DMS153 treated with DMSO at 0.1 percent for 48 hours (cell line): ENCODE measurements around the gene NPVF.

Experiments used
- DNase-seq: peaks from one replicate; lab custom pipeline; 2025; ENCODE audit not compliant: unreplicated experiment; lab: John Stamatoyannopoulos, UW

Gene NPVF

DNA sequence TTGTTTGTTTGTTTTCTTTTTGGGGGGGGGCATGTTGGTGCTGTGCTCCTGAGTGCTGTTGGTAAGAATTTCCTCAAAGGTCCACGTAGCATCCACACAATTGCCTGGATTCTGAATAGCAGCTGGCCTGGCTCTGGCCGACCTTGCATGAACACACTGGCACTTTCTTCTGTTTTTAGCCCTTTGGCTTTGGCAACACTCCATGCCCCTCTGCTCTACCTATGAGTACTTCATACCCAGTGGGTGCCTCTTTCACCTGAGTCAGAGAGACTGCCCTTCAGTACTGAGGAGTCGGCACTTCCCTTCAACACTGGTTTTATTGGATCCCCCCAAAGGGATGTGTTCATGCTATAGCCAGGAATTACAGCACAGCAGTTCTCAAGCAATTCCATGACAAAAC, 7.2 kb upstream of the NPVF start:
- no peak for DNase-seq

DNA sequence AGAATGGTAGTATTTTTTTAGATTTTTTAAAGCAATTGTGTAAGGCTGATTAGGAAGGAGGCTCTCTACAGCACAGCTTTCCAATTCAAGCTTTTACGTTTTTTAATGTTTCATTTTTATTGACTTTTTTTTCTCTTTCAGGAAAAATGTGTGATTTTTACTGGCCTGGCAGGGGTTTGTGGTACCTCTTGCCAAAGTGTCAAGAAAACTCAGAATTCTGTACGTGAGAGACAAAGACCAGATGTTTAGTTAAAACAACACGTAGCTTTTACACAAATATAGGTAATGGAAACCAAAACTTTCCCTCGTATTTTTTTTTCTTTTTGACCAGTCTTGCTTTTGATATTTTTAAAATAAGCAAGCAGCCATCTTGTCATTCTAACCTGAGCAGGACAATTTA, 6.0 kb upstream of the NPVF start:
- no peak for DNase-seq

DNA sequence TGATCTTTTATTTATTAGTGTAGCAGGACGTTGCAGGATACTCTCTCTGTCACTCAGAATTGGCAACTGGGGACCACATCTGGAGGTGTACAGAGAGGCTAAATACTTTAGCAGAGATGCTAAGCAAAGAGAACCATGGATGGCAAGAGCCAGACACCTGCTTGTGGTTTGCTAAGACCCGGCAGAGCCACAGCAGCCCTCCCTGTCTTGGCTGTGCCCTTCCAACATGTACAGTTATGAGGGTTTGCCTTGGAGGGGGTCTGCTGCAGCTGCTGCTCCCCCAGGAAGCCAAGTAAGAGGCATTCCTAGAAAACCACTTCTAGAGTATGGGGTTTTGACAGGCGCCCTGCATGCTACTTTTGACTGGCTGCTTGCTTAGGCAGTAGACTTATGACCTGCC, 5.1 kb downstream of the NPVF start:
- no peak for DNase-seq

DNA sequence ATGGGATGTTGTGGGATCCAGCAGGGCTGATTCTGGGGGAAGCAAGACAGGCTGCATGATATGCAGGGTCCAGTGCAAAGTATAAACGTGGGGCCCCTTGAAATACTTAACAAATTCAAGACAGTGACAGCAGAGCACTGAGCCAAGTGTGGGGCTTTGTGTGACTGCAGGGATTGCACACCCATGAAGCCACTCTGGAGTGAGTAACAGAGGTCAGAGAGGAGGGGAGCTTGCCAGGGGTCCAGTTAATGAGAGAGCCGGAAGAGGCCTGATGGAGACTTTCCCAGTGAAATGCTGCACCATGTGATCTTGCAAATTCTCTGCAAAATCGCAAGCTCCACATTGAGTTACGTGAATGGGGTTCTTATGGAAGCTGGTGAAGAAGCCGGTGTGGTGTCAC, 5.6 kb downstream of the NPVF start:
- DNase-seq: no peak

DNA sequence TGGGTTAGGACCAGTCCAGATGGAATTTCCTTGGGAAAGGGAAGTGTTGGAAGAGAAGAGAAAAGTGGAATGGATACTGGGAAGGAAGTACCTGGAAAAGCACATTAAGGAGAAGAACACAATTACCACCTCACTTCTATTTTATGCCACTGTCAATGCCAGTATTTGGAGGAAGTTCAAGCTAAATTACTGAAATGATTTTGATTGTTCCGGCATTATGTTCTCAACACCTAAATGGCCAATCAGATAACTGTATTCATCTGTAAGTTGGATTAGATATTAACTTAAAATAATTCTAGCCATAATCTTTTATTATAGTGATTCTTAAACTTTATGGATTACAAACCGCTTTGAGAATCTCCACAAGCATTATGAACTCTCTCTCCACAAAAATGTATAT, 7.3 kb downstream of the NPVF start:
- no peak for DNase-seq

DNA sequence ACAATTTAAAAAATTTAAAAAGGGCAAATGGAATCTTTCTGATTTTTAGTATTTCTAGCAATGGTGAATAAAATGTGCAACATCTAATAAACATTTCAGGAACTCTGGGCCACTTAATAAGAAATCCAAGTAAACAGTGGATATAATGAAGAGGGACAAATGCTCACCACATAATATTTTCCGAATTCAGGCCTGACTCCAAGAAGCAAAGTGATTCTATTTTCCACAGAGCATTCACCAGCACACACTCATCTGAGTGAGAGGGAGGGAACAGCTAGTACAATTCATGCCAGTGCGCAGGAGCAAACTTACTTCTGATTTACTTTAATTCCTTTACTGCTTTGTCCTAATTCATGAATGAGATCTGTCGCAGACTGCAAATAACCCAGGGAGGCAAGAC, 10.1 kb downstream of the NPVF start:
- no peak for DNase-seq

DNA sequence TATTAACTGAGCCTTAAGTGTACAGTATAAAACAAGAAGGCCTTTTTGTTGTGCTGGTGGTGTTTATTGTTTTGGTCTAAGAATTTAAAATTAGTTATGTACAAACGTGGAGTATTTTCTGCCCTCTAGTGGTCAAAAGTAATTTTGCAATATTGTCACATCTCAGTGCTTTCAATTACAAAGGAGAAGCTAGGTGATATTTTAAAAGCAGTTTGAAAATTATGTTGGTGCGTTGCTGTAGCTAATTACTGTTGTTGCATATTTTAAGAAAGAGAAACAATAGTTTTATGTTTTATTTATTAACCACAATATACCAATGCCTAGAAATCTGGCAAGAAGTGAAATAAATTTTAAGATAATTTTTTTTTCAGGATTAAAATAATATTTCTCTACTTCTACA, 11.4 kb downstream of the NPVF start:
- peak; percentile 81 for DNase-seq

DNA sequence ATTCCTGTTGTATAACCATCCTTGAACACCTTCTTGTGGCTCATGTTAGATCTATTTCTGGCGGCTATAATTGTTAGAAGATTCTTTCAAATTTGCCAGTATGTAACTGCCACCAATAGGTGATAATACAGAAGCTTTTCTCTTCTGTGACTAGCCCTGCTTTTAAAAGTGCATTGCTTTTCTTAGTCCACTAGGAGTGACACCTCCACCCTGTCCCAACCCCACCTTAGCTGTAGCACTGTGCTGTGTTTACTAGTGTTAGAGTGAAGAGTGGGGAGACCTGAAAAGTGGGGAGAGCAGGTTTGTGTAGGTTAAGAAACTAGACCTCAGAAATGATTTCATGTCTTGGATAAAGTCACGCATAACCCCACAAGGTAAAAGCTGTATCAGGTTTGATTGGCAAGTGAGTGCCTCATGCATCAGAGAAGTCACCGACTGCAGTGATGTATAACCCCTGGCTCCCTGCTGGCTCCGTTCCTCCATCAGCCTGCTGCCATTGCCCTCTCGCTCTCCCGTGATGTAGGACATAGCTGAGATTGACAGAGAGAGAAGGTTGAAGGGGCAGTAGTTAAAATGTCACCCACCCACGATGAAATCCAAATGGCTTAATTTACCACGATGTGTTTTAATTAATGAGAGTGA, 12.5 kb downstream of the NPVF start:
- no peak for DNase-seq

DNA sequence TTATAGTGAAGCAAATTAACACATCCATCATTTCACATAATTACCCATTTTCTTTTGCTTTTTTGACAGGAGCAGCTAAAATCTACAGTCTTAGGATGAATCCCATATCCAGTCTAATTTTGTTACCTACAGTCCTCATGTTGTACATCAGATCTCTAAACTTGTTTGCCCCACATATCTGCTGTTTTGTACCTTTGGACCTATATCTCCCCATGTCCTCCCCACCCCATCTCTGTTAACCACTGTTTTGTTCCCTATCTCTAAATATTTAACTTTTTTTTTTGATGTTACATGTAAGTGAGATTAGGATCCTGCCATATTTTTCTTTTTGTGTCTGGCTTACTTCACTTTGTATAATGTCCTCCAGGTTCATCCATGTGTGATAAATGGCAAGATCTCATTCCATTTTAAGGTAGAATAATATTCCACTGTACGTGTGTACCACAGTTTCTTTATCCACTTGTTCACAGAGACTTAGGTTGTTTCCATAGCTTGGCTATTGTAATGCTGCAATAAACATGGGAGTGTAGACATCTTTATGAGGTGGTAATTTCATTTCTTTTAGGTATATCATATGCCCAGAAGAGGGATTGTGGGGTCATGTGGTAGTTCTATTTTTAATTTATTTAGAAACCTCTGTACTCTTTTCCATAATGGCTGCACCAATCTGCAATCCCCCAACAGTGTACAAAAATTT, 19.6 kb downstream of the NPVF start:
- DNase-seq: no peak

DNA sequence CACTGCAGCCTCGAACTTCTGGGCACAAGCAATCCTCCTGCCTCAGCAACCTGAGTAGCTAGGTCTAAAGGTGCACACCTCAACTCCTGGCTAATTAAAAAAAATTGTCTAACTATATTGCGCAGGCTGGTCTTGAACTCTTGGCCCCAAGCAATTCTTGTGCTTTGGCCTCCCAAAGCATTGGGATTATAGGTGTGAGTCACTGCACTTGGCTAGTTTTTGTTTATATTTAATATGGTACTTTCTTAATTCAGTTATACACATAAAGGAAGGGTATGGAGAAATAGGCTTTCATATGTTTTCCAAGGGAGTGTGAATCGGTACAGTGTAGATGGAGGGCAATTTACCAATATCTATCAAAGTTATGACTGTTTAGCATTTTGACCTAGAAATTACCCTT, 20.4 kb downstream of the NPVF start:
- DNase-seq: no peak

DNA sequence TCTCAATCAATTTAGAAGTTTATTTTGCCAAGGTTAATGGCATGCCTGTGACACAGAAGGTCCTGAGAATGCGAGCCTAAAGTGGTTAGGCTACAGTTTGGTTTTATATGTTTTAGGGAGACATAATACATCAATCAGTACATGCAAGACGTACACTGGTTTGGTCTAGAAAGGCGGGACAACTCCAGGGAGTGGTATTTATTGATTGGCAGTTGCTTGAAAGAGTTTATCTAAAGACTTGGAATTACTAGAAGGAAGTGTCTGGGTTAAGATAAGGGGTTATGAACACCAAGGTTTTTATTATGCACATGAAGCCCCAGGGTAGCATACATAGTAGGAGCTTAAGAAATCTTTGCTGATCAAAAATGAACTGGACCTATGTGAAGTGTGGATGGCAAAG, 21.5 kb downstream of the NPVF start:
- no peak for DNase-seq

DNA sequence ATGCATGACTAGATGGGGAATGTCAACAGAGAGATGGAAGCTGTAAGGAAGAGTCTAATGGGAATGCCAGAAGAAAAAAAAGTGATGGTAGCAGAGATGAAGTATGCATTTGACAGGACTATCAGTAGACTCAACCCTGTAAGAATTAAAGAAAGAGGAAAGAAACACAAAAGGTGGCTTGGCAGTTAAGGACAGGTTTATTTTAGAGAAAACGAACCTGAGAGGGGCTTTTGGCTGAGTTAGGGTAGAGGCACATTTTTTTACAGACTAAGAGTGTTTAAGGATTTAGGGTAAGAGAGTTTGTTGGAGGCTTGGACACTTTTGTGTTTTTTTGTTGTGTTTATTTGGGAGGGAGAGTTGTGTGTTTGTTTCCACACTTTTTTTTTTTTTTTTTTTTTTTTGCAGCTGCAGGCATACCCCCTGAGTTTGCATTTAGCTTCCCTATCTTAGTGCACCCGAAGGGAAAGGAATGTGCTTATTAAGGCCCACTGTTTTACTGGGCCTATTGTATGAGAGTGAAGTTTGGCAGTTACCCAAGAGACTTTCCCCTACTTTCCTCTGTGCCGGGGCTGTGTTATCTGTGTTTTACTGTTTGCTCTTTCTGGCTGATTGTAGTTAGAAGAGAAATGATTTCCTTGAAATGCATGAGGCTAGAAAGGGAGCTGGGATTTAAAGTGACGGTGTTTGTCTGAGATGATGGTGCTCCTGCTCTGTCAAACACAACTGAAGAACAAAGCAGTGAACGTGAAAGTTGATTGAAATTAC, 32.0 kb downstream of the NPVF start:
- DNase-seq: no peak

DNA sequence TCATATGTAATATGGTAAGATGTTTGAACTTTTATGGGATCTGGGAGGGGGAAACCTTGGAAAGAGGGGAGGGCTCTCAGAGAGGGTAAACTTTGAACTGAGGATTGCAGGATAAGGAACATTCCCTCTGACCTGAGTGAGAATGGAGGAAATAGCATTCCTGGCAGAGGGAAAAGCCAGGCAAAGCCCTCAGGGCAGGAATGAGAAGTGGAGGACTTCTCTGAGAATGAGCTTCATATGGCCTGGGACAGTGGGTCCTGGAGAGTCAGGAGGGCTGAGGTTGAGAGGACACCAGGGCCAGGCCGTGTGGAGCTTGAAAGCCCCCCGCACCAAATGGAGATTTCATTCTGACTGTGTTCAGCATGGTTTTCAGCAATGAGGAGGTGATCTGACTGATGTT, 34.2 kb downstream of the NPVF start:
- DNase-seq: no peak

DNA sequence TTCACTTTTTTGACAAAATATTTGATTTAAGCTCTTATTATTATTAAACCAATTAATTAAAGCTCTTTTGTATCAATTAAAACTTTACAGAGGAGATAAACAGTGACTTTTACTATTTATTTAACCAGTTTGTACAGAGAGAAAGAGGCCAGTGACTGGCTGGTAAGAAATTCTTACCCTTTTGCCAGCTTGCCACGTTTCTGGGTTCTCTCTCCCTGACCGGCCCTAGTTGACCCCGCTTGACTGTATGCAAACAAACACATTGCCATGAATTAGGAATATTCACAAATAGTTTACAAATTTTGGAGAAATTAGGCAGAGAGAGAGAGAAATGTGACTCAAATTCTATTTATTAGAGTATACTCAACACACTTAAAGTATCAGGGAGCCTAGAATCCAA, 36.2 kb downstream of the NPVF start:
- no peak for DNase-seq

DNA sequence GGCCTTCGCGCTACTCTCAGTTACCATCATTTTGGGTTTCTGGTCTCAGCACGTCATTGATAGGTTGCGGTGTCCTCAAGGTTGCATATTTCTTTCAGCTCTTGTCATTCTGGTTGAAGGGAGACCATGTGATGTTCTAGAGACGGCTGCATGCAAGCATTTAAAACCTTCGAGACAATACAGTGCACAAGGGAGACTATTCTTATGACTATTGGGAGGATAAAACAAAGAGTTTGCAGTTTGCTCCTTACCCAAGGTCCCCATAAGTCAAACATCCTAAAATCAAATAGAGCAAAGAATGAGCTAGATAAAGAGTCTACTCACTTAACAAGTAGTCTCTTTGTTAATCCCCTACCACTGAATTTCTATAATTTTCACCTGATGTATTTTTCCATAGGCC, 39.1 kb downstream of the NPVF start:
- DNase-seq: no peak

DNA sequence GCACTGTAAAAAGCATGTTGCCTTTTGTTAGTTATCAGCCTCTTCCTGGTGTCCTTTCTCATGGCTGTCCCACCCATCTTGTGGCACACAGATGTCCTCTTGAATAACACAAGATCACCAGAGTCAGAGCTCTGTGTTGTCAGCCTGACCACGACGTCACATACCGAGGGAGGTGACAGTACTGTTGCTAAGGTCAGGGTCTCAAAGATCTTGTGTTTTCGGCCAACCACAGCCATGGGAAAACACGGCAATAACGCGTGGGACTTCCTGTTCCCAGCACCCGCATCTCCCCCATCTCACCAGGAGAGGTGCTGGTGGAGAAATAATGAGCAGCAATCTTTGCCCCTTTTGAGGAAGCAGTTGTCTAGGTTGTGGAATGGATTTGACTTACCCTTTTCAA, 40.4 kb downstream of the NPVF start:
- no peak for DNase-seq

DNA sequence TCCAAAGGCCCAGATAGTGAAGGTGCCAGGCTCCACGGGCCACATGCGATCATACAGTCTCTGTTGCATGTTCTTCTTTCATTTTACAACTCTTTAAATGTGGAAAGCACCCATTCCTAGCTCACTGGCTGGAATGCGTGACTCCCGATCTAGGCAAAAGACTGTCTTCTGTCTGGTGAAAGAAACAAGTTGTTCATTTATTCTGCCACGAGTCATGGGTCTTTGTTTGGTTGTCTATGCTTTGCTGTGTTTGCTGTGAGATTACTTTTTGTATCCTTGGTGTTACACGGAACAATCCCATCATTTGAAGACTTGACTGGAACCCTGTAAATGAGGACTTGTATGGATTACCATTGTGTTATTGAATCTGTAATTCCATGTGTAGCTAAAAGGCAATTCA, 41.9 kb downstream of the NPVF start:
- DNase-seq: no peak

DNA sequence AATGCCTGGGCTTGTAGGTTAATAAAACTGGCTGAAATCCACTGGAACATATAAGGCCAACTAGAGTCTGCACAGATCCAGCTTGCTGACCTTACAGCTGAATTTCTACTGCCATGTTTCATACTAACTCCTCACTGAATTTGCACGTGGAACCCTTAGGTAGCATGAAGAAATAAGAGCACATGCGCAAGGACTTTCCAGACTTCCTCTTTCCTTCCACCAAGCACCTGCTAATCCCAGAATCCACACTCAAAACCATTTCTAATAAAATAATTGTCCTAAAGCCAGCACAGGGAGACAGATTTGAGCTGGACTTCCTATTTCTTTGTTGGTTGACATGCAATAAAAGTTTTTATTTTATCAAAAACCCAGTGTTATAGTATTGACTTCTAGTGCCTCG, 46.8 kb downstream of the NPVF start:
- DNase-seq: no peak

DNA sequence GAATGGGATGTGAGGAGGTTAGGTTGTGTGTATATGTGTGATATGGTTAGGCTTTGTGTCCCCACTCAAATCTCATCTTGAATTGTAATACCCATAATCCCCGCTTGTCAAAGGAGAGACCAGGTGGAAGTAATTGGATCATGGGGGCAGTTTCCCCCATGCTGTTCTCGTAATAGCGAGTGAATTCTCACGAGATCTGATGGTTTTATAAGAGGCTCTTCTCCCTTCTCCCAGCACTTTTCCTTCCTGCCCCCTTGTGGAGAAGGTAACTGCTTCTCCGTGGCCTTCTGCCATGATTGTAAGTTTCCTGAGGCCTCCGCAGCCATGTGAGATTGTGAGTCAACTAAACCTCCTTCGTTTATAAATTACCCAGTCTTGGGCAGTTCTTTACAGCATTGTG, 47.3 kb downstream of the NPVF start:
- DNase-seq: no peak

DNA sequence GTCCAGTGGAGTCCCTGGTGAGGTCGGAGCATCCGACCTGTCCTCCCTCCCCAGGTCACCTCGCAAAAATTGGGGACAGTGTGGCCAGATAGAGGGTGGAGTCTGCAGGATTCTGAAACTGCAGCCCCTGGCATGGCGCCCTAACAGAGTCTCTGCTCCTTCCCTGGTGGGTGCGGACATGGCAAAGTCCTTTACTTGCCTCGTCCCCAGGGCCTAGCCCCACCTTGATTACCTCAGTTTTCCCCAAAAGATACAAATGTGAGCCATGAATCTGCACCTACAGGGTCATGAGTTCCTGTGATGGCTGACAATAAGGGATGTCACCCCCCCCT, 47.7 kb downstream of the NPVF start:
- no peak for DNase-seq

DNA sequence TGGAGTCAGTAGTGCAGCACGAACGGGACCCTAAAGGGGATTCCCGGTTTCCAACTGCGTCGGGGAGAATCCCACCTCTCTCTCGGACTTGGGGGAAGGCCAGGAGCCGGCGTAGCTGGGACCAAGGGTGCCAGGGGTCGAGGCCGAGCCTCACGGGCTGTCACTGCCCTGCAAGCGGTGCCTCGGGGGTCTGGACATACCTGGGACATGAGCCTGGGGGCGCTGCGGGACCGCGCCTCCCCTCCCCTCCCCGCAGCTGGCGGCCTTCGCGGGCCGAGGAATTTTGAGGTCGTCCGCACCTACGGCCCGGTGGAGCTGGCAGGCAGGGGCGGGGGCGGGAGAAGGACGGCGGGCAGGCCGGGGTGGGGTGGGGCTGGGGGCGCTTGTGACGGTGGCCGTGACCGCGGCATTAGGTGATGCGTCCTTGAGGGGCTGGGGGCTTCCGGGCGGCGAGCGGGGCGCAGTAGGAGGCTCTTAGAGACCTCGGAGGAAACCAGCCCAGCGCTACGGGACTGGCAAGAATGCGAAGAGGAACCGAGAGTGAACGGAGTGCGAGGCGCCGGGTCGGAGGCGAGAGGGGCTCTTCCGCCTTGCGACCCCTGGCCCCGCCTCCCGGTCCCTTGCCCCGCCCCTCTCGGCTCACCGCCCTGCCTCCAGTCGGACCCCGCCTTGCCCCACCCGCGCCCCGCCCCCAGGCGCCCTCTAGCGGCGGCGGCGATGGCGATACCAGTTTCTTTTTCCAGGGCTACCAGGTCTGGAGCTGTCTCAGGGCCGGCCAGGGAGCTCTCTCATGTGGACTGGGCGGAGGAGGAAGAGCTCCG, 48.3 kb downstream of the NPVF start:
- peak; percentile 90 for DNase-seq

DNA sequence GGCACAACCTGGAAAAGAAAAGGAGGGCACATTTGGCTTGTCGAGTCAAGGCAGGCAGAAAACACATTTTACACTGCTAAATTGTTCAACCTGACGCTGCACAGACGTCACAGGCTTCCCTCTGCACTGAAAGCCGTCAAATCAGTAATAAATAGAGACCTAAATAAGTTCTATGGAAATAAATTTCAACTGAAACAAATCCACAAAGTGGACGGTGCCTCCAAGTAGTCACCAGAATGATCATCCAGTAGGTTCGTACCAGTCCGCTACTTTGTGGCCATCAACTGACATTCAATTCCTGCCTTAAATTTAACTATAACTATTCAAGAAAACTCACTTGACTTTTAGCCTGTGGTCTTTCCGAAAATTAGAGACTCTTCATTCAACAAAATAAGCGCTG, 49.0 kb downstream of the NPVF start:
- DNase-seq: no peak
